Left renal cortex interstitium (tissue), 4 donors: ENCODE measurements around the gene DAB2IP. TPM values are rescaled to one million over a fixed set of nuclear protein-coding genes. Genes with fewer than 3 reads are reported as not detected.
"Not testable (repeated sequence)": the region's sequence is repeated elsewhere in the genome, so short reads cannot be mapped to it uniquely, and the experiment has no call there.

Experiments used
- DNase-seq, 4 donors: peaks; one replicate each; pipeline ENCODE4 v3.0.0-alpha.2; 2013; ENCODE audit warnings: low read depth in 4 of 4, low spot score in 2 of 4, missing footprints in 1 of 4
- polyA plus RNA-seq, 4 donors: library from polyadenylated mRNA; unstranded; fragments of 120-200 nt; gene quantifications; one replicate each; pipeline ENCODE4 v1.2.1, GENCODE V29; 2013; ENCODE audit not compliant: insufficient read length in 4 of 4

The DAB2IP gene
- polyA plus RNA-seq, 4 donors, result 39.5 to 53.6 (median 45.7) TPM

DNA sequence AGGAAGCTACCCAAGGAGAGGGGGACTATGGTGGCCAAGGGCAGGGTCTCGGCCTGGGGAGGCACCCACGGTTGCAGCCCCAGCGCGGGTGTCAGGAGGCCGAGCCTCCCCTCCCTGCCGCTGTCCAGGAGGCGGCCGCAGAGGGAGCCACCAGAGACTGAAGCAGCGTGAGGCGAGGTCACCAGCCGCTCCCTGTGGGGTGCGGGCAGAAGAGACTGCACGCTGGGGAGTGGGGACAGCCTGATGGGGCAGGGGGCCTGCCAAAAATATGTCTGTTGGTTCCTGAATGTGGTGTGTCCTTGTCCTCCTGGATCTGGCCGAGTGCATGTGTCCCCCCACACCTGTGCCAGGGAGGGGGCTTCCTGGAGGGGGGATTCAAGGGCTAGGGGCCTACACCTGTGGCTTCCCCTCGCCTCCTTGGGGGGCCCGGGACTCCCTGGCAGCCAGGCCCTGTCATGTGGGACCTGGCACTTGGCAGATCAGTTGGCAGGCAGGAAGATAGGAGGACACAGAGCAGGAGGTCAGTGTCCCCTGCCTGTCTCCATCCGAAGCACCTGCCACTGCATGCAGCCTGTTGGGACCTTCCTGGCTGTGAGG lies 131.2 kb downstream of the DAB2IP start:
- DNase-seq, result no peak

DNA sequence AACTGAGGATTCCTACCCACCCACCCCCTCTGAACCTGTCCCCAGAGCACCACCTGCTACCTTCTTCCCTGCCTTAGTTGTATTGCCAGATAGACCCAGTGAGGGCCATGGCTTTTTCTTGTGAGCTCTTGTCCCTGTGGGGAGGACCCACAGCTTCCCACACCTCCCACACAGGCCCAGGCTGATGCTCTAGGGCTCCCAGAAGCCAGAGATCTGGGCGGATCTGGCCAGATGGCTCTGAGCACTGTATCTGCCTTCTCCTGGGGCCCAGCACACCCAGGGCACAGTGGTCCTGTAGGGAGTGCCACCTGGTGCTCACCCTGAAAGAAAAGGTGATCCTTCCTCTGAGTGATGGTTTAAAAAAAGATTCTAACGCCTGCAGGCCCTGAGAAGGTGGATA lies 131.7 kb downstream of the DAB2IP start:
- DNase-seq, result no peak

DNA sequence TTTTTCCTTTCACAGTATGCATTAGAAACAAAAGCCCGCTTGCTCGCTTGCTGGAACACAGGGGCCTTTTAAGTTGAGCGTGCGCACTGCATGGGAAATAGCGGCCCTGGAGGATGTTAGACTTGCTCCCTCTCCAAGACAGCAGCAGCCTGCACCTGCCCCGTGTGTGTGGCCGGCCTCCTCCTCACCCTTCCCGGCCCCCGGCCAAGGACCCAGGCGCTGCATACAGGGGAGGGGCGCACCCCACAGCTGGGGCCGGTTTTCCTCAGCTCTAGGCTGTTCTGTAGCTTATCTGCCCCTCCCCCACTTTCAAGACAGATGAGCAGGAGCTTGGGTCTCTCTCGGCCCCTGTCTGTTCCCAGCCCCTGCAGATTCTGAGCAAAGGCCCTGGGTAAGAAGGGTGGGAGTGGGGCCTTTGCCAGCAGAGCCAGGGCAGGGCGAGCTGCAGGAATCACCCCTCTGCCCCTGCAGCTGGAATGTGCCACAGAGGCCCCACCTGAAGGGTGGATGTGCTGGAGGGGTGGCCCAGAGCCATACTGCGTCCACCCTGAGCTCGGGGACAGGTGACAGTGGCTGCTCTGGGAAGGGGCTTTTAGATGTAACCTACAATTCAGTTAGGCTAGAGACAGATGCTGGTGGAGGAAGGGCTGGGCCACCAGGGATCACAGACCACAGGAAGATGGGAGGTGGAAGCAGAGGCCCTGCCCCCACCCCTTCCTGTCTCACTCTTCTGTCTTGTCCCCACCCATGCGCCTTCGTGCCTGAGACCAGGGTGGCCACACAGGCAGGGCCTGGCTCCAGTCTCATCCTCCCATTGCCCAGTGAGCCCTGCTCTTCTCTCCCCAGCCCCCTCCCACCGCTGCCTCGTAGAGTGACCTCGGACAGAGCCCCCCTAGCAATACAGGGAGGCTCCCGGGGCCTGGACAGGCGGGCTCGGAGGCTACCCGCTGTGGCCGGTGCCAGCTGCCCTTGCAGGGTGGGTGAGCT lies 132.4 kb downstream of the DAB2IP start:
- DNase-seq, result no peak

DNA sequence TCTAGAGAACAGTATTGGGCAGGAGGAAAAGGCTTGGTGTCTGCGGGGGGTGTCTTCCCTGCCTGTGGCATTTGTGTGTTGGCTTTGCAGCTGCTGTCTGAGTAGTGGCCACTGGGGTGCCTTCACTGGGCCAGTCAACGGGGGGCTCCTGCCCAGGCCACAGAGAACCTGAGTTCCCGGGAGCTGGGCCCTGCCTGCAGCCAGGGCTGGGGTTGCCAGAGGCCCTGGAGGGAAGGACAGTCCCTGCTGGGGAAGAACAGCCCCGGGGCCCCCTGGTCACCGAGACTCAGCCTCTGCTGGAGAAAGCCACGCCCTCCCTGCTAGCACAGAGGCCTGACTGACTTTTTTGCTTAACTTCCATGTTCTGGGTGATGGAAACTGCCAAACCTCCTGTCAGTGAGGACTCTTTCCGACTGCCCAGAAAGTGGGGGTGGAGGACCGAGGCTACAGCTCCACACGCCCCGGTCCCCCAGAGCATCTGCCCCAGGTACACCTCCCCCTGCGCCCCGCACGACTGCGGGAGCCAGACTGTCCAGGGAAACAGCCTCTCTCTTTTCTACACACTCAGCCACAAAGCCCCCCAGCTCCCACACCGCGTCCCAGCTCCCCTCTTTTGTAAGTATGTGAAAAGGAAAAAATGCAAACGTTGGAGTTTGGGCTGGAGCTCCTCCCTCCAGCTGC lies 133.4 kb downstream of the DAB2IP start:
- DNase-seq, result no peak

DNA sequence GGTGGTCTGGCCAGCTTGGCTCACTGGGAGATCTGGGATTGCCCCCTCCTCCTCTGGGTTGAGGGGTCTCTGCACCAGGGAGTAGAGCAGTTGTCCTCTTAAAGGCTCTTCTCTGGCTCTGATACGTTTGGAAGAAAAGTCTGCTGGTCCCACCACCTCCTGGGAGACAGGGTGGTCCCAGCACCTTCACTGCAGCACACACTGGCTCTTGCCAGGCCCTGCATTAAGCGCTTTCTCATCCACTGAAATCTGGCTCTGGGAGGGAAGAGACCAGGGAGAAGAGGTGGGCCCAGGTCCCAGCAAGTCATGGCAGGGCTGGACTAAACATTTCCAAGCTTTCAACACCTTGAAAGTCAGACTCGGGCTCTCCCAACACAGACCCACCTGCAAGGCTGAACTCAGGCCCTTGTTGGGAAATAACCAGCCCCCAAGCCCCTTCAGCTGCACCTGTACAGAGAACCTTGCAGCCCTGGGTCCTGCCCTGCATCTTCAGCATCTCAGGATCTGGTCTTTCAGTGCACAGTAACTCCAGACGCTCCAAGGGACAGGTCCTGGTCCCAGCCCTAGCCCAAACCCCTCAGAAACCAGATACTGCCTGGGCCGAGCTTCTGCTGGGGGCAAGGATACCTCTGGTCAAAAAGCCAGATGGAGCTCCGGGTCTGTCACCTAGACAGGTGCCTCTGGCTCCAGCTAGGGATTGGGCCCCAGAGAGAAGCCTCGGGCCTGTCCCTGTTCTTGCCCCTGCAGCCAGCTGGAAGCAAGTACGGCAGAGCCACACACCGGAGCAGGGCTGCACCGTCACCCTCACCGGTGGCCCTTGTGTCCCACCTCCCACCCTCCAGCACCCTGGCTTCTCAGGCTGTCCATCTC lies 134.5 kb downstream of the DAB2IP start:
- no peak for DNase-seq

DNA sequence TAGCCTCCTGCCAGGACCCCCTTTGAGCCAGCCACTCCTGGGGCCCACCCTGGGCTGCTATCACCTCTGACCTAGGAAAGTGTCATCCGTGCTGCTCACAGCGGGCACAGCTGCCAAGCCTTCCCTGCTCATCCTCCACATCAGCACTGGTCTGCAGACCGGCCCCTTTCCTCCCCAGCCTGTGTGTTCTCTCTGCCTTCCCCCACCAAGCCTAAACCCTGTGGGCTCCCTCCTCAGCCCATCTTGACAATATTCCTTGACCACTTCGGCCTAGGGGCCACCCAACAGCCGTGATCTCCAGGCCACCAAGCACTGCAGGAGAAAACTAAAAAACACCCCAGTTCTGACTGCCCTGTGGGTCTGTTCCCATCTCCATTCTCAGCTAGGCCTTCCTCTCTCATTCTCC lies 135.1 kb downstream of the DAB2IP start:
- DNase-seq, result no peak

DNA sequence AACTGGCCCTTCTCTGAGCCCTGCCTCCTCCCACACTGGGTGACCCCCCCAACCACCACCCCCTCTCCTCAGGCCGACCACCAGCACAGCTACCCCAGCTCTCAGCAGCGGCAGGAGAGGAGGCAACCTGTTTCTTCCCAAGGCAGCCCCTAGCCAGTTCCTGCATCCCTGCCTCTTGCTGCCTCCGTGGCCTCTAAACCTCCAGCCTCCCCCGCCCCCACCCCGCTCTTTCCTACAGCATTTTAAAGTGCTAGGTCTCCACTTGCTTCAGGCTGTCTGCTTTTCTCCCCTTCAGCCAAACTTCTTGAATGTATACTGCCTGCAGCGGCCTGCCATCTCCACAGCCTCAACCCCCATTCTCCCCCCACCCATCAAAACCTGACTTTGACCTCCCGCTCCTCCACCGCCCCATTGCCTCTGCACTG lies 135.6 kb downstream of the DAB2IP start:
- no peak for DNase-seq

DNA sequence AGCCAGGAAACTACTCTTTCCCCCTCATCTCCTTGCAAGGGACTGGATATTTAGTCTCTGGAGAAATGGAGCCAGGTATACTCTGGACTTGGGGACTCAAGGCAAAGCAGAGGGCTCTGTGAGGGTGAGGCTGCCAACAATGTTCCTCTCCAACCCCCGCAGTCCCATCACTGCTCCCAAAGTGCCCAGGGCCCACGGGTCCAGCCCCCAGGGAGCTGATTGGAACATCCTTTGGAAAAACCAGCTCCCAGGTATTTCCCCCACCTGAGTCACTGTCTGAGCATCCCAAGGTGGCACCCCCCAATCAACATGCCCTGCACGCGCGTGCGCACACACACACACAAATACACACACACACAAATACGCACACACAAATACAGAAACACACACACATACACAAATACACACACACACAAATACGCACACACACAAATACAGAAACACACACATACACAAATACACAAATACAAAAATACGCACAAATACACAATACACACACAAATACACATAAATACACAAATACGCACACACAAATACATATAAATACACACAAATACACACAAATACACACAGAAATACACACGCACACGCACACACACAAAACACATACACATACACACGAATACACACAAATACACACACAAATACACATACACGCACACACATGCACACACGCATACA lies 137.4 kb downstream of the DAB2IP start:
- no peak for DNase-seq

DNA sequence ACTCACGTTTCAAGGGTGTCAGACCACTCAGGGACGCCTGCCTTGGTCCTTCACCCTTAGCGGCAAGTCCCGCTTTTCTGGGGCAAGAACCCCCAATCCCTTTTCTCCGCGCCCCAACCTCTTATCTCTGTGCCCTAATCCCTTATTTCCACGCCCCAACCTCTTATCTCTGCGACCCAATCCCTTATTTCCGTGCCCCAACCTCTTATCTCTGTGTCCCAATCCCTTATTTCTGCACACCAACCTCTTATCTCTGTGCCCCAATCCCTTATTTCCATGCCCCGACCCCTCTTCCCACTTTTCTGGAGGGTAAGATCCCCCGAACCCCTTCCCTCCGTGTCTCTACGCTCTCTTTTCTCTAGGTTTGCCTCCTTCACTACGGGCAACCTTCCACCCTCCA lies 139.4 kb downstream of the DAB2IP start:
- DNase-seq, result no peak

DNA sequence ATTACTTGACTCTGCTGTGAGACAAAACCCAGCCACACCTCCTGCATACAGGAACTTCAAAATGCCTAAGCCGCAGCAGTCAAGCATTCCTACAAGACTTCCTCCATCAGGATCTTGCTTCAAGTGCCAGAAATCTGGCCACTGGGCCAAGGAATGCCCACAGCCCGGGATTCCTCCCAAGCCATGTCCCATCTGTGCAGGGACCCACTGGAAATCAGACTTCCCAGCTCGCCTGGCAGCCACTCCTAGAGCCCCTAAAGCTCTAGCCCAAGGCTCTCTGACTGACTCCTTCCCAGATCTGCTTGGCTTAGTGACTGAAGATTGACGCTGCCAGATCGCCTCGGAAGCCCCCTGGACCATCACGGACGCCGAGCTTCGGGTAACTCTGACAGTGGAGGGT lies 141.0 kb downstream of the DAB2IP start:
- not testable (repeated sequence) for DNase-seq

DNA sequence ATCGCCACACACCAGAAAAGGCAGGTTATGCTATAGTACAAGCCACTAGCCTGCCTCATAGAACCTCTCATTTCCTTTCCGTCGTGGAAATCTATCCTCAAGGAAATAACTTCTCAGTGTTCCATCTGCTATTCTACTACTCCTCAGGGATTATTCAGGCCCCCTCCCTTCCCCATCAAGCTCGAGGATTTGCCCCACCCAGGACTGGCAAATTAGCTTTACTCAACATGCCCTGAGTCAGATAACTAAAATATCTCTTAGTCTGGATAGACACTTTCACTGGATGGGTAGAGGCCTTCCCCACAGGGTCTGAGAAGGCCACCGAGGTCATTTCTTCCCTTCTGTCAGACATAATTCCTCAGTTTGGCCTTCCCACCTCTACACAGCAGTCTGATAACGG lies 142.9 kb downstream of the DAB2IP start:
- DNase-seq, result not testable (repeated sequence)

DNA sequence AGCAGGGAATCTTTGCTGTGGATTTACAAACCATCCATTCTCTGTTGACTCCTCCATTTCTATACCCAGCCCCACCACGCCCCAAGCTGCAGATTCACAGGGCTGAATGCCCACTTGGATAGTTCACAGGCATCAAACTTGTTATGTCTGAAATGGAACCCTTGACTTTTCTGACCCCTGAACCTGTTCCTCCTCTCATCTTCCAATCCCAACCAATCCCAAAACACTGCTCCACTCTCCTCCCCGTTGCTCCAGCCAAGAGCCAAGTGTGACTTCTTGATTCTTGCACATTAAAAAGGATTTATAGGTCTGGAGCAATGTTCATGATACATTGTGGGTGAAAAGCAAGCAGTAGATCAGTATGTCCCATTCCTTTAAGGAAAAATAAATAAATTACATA lies 145.6 kb downstream of the DAB2IP start:
- DNase-seq, result peak in 3 of 4 donors; percentile 50 to 57 (median 53)

DNA sequence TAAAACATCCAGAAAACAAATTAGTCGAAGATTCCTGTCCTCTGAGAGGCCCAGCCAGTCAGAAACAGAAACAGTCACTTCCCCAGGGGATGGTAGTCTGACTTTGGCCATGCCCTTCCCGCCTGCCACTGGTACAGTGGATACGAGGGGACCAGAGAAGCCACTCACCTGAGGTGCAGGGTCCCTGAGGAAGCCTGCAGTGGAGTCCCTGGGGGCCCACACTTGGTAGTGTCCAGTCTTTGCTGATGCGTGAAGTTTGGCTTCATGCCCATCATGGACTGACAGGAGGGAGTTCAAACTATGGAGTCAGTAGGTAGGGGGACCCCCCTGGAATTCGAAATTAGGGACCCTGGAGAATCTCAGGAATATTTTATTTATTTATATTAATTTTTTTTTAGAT lies 147.5 kb downstream of the DAB2IP start:
- DNase-seq, result no peak

DNA sequence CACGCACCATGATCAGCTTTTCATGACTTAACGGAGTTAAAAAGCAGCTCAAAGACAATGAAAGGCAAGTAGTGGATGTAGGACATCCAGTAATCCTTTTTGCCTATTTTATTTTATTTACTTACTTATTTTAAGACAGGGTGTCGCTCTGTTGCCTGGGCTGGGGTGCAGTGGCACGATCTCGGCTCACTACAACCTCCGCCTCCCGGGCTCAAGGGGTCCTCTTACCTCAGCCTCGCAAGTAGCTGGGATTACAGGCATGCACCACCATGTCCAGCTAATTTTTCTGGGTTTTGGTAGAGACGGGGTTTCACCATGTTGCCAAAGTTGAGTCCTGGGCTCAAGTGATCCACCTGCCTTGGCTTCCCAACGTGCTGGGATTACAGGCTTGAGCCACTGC lies 148.9 kb downstream of the DAB2IP start:
- DNase-seq, result no peak

DNA sequence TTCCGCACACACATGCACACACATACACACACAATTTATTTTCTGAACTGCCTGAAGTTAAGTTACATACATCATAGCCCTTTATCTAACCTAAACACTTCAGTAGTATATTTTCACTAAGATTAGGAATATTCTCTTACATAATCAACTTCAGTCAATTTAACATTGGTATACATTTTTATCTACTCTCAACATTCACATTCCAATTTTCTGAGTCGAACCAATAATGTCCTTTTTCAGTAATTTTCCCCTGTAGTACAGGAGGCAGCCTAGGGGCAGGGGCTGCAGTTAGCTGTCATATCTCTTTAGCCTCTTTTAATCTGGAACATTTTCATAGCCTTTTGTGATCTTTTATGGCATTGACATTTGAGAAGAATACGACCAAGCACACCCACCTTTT lies 150.1 kb downstream of the DAB2IP start:
- no peak for DNase-seq

DNA sequence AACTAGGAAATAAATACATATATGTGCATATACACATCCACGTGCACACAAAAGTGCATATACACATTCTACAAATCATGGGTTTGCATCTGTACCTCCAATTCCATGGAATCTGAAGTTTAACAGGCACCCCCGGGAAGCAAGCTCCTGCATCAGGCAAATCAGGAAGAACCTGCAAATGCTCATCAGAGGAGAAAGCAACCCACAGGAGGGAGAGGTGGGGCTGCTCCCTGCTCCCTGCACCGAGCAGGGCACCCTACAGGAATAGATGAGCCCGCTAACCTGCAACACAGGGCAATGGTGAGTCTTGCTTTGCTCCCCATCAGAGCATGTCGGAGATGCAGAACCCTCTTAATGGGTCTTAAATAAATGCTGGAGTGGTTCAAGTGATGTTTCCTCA lies 151.3 kb downstream of the DAB2IP start:
- DNase-seq, result no peak

DNA sequence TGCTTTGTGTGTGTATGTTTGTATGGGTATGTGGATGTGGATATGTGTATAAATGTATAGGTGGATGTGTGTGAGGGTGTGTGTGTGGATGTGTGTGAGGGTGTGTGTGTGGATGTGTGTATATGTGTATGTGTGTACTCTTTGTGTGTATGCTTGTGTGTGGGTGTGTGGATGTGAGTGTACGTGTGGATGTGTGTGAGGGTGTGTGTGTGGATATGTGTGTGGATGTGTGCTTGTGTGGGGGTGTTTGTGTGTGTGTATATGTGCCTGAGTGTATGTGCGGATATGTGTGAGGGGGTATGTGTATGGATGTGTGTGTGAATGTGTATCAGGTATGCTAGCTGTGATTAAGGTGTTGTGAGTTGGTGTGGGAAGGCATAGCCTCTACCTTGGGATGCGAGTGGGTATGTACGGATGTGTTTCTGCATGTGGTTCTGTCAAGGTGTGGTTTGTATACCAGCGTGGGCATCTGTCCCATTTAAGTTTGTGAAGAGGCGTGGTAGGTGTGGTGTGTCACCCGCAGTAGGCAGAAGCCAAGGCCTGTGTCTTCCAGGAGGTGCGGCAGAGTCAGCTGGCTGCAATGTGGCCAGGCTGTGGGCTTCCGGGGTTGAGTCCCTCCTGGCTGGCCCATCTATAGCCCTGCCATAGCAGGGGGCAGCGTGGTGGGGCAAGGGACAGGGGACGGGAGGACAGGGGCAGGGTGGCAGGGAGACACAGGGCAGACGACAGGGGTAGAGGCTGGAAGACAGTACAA lies 155.8 kb downstream of the DAB2IP start:
- no peak for DNase-seq

DNA sequence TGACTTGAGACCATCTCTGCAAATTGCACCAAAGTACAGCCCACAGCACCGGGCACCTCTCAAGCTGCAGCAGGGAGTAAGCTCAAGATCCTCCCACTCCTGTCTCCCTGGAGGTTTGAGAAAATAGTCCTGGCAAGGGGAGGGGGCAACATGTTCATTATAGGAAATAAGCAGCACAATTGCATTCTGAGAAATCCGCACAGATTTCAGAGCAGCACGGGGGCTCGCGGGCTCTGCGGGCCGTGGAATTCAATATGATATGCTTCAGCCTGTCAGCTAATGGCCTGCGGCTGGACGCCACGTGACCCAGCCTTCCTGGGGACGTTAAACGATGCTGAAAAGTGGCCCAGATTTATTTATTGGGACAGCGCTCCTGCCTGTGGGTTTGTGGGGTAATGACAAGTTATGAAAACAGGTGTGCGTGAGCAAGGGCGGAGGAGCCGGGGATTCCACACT lies 156.4 kb downstream of the DAB2IP start:
- DNase-seq, result peak in 2 of 4 donors; percentile 15 to 40

DNA sequence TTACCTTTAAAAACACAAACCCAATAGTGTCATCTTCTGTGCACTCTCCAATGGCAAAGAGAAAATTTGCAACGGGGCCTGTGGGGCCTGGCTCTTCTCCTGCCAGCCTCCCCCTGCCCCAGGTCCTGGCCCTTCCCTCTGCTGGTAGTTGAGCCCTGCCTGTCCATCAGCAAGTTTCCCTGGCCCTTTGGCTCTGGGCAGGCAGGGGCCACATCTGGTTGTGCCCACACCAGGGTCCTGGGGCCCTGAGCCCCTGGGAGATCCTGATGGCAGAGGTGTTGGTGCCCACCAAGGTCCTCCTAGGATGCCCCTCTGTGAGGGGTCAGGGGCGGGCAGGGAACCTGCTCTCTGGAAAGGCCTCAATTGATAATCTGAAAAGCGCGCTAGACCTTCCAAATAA lies 157.3 kb downstream of the DAB2IP start:
- no peak for DNase-seq
